Stomach (tissue), 4 donors: Measurements from ENCODE around the gene GPR37L1.

Source experiments
- CTCF ChIP-seq, 7 experiments: fragments of 450-650 bp in 4 of 7; fragments of 200-600 bp in 3 of 7; sonication (generic) in 3 of 7; IDR thresholded peaks; one replicate each; pipeline ENCODE4 v1.5.1; 2016 to 2019; ENCODE audit warnings: antibody characterized with exemption in 7 of 7, control low read depth in 2 of 7, mild to moderate bottlenecking in 1 of 7
- POLR2A ChIP-seq, 4 donors: fragments of 450-650 bp; IDR thresholded peaks; one replicate each; pipeline ENCODE4 v1.6.1; 2016; ENCODE audit warnings: antibody characterized with exemption in 4 of 4, control low read depth in 2 of 4, mild to moderate bottlenecking in 1 of 4, moderate library complexity in 1 of 4

DNA sequence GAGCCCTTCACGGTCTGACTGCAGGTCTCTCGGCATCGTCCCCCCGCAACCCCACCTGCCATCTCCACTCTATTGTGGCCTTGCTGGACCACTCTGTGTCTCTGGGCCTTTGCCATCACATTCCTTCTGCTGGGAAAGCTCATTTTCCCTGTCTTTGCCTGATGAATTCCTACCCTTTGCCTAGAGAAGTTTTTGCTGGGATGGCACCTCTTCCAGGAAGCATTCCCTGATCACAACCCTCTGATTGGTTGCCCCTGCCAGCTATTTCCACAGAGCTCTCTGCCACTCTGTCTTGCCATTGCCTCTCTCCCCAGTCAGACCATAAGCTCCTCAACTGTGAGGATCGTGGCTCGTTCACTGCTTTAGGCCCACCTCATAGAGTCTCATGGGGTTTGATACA lies 28.9 kb upstream of the GPR37L1 start:
- no peak for TF ChIP-seq CTCF (IDR thresholded peaks at IDR 0.05)
- TF ChIP-seq POLR2A (IDR thresholded peaks at IDR 0.05), result no peak
